ENCODE measurements around the gene ORAI2.
A peak's percentile ranks its signal among the peaks of the same experiment; 100 is the strongest.

Gene ORAI2

DNA sequence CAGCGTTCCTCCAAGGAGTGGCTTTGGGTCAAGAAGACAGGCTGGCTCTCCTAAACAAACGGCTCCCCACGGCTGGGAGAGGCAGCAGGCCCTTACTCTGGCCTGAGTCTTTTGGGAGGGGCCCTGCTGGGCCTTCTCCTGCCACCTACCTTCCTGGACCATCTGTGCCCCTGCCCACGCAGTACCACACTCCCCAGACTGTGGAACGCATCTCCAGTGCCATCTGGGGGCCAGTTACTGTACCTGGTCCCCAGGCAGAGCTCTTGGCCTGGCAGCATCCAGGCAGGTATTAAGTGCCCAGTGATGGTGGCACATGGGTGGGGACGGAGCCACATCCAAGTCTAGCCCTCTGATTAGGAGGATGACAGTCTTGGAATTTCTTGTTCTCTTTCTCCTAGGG, 16.9 kb downstream of the ORAI2 start:
- no peaks in the 10 kb centered on the region for H3K79me2 ChIP-seq (ENCODE audit: low read length)
- H3K36me3 ChIP-seq (replicated peaks; ENCODE audit: low read depth, low read length) = peaks cover 23% of the 10 kb centered on the region
- no peak overlapping the region for H3K9ac ChIP-seq (ENCODE audit: low read length)
- no peak overlapping the region for H2AFZ ChIP-seq (ENCODE audit: low read depth, low read length)
- no peaks in the 10 kb centered on the region for H4K20me1 ChIP-seq (ENCODE audit: insufficient read depth, low read length)
- TF ChIP-seq, protein P1, sequence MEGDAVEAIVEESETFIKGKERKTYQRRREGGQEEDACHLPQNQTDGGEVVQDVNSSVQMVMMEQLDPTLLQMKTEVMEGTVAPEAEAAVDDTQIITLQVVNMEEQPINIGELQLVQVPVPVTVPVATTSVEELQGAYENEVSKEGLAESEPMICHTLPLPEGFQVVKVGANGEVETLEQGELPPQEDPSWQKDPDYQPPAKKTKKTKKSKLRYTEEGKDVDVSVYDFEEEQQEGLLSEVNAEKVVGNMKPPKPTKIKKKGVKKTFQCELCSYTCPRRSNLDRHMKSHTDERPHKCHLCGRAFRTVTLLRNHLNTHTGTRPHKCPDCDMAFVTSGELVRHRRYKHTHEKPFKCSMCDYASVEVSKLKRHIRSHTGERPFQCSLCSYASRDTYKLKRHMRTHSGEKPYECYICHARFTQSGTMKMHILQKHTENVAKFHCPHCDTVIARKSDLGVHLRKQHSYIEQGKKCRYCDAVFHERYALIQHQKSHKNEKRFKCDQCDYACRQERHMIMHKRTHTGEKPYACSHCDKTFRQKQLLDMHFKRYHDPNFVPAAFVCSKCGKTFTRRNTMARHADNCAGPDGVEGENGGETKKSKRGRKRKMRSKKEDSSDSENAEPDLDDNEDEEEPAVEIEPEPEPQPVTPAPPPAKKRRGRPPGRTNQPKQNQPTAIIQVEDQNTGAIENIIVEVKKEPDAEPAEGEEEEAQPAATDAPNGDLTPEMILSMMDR (IDR thresholded peaks at IDR 0.05; ENCODE audit: low read depth, low read length) = peak; percentile 86
- TF ChIP-seq EZH2phosphoT487 (IDR thresholded peaks at IDR 0.05; ENCODE audit: low read depth) = no peak
- H3K27me3 ChIP-seq (ENCODE audit: low read depth, low read length) = no peaks in the 10 kb centered on the region
- H3K27ac ChIP-seq (ENCODE audit: low read length) = no peak overlapping the region
- peaks cover 22% of the 10 kb centered on the region for H3K4me1 ChIP-seq (ENCODE audit: low read length)
- H3K9me3 ChIP-seq (ENCODE audit: insufficient read depth, low read length) = no peaks in the 10 kb centered on the region
- peak overlapping the region; percentile 2; the same call in 1 of the 2 replicates for H3K4me2 ChIP-seq (ENCODE audit: low read length)
- no peak overlapping the region for H3K4me3 ChIP-seq (ENCODE audit: low read length)

DNA sequence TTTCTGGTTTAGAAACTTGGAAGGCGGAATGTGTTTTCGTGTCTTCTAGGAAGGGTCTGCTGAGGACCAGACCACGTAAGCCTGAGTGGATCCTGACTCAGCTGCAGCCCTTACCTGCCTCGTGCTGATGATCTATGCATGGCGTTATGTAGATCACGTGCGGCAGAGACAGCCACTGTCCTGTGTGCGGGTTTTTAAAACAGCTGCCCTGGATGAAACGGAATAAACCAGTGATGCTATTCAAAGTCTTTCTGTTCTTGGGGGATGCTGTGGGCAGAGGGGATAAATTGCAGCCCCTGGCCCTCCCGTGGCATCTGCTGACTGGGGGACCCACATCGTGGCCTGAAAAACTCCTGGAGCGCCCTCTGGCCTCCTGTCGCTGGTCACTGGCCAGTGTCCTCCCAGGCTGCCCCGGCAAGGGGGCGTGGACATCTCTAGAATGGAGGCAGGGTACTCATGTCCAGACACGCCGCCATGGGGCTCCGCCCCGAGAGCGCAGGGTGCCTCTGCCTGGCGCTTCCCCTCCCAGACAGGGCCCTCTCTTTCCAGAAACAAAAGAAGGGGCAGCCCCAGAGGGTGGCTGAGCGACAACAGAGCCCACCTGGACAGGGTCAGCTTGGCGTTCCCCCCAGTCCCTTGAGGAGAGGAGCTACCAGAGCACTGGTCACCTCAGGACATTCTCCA, 18.1 kb downstream of the ORAI2 start:
- Histone ChIP-seq H3K4me2 (ENCODE audit: low read length) (peak overlapping the region; percentile 56), H2AFZ (ENCODE audit: low read depth, low read length) (no peak overlapping the region), H3K27me3 (ENCODE audit: low read depth, low read length) (no peaks in the 10 kb centered on the region), H3K4me1 (ENCODE audit: low read length) (peaks cover 17% of the 10 kb centered on the region), H4K20me1 (ENCODE audit: insufficient read depth, low read length) (no peaks in the 10 kb centered on the region), H3K79me2 (ENCODE audit: low read length) (no peaks in the 10 kb centered on the region), H3K27ac (ENCODE audit: low read length) (no peak overlapping the region), H3K4me3 (ENCODE audit: low read length) (peak overlapping the region; percentile 41), H3K9me3 (ENCODE audit: insufficient read depth, low read length) (no peaks in the 10 kb centered on the region), H3K9ac (ENCODE audit: low read length) (peak overlapping the region; percentile 26; the same call in 1 of the 2 replicates), H3K36me3 (replicated peaks; ENCODE audit: low read depth, low read length) (peaks cover 18% of the 10 kb centered on the region)
- TF ChIP-seq, protein P1 (IDR thresholded peaks at IDR 0.05; ENCODE audit: low read depth, low read length) = 0 out of 2 replicates have a peak, but pooled peaks have one; percentile 15
- TF ChIP-seq EZH2phosphoT487 (IDR thresholded peaks at IDR 0.05; ENCODE audit: low read depth) = no peak

DNA sequence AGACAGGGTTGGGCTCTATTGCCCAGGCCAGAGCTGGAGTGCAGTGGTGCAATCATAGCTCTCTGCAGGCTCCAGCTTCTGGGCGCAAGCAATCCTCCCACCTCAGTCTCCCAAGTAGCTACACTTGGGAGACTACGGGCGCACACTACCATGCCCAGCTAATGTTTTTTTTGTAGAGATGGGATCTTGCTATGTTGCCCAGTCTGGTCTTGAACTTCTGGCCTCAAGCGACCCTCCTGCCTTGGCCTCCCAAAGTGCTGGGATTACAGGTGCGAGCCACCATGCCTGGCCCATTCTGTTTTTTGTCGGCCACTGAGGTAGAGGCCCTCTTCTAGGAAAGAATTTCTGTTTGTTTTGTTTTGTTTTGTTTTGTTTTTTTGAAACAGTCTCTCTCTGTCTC, 19.1 kb downstream of the ORAI2 start:
- H4K20me1 ChIP-seq (ENCODE audit: insufficient read depth, low read length) = no peaks in the 10 kb centered on the region
- no peaks in the 10 kb centered on the region for H3K27me3 ChIP-seq (ENCODE audit: low read depth, low read length)
- H3K36me3 ChIP-seq (replicated peaks; ENCODE audit: low read depth, low read length) = peaks cover 9% of the 10 kb centered on the region
- H3K4me1 ChIP-seq (ENCODE audit: low read length) = peaks cover 17% of the 10 kb centered on the region
- H3K4me2 ChIP-seq (ENCODE audit: low read length) = no peak overlapping the region
- TF ChIP-seq, protein P1 (IDR thresholded peaks at IDR 0.05; ENCODE audit: low read depth, low read length) = no peak
- H3K4me3 ChIP-seq (ENCODE audit: low read length) = no peak overlapping the region
- no peak overlapping the region for H3K27ac ChIP-seq (ENCODE audit: low read length)
- no peak overlapping the region for H3K9ac ChIP-seq (ENCODE audit: low read length)
- H2AFZ ChIP-seq (ENCODE audit: low read depth, low read length) = no peak overlapping the region
- no peaks in the 10 kb centered on the region for H3K79me2 ChIP-seq (ENCODE audit: low read length)
- H3K9me3 ChIP-seq (ENCODE audit: insufficient read depth, low read length) = no peaks in the 10 kb centered on the region

DNA sequence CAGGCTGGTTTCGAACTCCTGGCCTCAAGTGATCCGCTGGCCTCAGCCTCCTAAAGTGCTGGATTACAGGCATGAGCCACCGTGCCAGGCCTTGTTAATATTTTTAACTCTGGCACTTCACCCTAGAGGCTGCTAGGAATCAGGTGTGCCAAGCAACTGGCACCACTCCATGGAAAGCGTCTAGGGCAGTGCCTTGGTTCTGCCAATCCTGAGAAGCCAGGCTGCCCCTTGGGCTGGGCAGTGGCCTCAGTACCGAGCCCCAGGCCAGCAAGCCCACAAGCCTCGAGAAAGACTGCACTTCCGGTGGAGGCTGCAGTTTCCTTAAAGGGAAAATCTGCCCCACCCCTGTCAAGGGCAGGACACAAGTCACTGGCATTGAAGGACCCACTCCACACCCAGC, 19.9 kb downstream of the ORAI2 start:
- H3K4me2 ChIP-seq (ENCODE audit: low read length) = no peak overlapping the region
- no peak overlapping the region for H3K27ac ChIP-seq (ENCODE audit: low read length)
- H3K9ac ChIP-seq (ENCODE audit: low read length) = no peak overlapping the region
- no peak overlapping the region for H2AFZ ChIP-seq (ENCODE audit: low read depth, low read length)
- TF ChIP-seq, protein P1 (IDR thresholded peaks at IDR 0.05; ENCODE audit: low read depth, low read length) = no peak
- no peak for TF ChIP-seq EZH2phosphoT487 (IDR thresholded peaks at IDR 0.05; ENCODE audit: low read depth)
- no peaks in the 10 kb centered on the region for H3K9me3 ChIP-seq (ENCODE audit: insufficient read depth, low read length)
- H4K20me1 ChIP-seq (ENCODE audit: insufficient read depth, low read length) = no peaks in the 10 kb centered on the region
- no peaks in the 10 kb centered on the region for H3K27me3 ChIP-seq (ENCODE audit: low read depth, low read length)
- peaks cover 17% of the 10 kb centered on the region for H3K4me1 ChIP-seq (ENCODE audit: low read length)
- peaks cover 4% of the 10 kb centered on the region for H3K36me3 ChIP-seq (replicated peaks; ENCODE audit: low read depth, low read length)
- no peaks in the 10 kb centered on the region for H3K79me2 ChIP-seq (ENCODE audit: low read length)
- H3K4me3 ChIP-seq (ENCODE audit: low read length) = no peak overlapping the region

Measured in OCI-LY3 (cell line).